Neural cell (in vitro differentiated cells): ENCODE results near the gene FCRL2. TPM values are rescaled to one million over a fixed set of nuclear protein-coding genes. Genes with fewer than 3 reads are reported as not detected.

Source experiments
- H2AFZ ChIP-seq: fragments of 200-600, 300-800 bp; sonication (generic), shearing (Covaris generic); 2 replicates; pipeline ENCODE4 v1.6.0; 2014; ENCODE audit warnings: low read depth, mild to moderate bottlenecking, antibody characterized with exemption, low read length, moderate library complexity
- H3F3A ChIP-seq: fragments of 200-600 bp; shearing (Covaris generic); 2 replicates; pipeline ENCODE4 v1.6.1; 2016; ENCODE audit warnings: mild to moderate bottlenecking, moderate library complexity, mixed read lengths, antibody characterized with exemption, low read length; ENCODE audit not compliant: insufficient read depth, poor library complexity, severe bottlenecking
- H3K27ac ChIP-seq: fragments of 200-600, 300-800 bp; sonication (generic), shearing (Covaris generic); 2 replicates; pipeline ENCODE4 v1.5.1; 2014; ENCODE audit warnings: mild to moderate bottlenecking, low read length, moderate library complexity
- H3K27me3 ChIP-seq: fragments of 300-800, 200-600 bp; sonication (generic), shearing (Covaris generic); 2 replicates; pipeline ENCODE4 v1.6.0; 2014; ENCODE audit warnings: mild to moderate bottlenecking, low read depth, low read length, moderate library complexity; ENCODE audit not compliant: insufficient read depth
- H3K36me3 ChIP-seq: fragments of 300-800, 200-600 bp; sonication (generic), shearing (Covaris generic); 2 replicates; pipeline ENCODE4 v1.5.1; 2014; ENCODE audit warnings: mild to moderate bottlenecking, antibody characterized with exemption, low read length, moderate library complexity; ENCODE audit not compliant: insufficient read depth
- H3K4me2 ChIP-seq: fragments of 300-800, 200-600 bp; sonication (generic), shearing (Covaris generic); 2 replicates; pipeline ENCODE4 v1.6.0; 2014; ENCODE audit warnings: mild to moderate bottlenecking, low read length
- H3K4me3 ChIP-seq: fragments of 300-800, 200-600 bp; sonication (generic), shearing (Covaris generic); 2 replicates; pipeline ENCODE4 v1.5.1; 2014; ENCODE audit warnings: mild to moderate bottlenecking, low read length, moderate library complexity
- H3K79me2 ChIP-seq: fragments of 200-600 bp; shearing (Covaris generic); replicated peaks from 2 replicates; pipeline ENCODE4 v1.6.0; 2014; ENCODE audit warnings: mild to moderate bottlenecking, low read length, moderate library complexity; ENCODE audit not compliant: insufficient read depth
- H3K9ac ChIP-seq: fragments of 300-800, 200-600 bp; sonication (generic), shearing (Covaris generic); 2 replicates; pipeline ENCODE4 v1.6.1; 2016; ENCODE audit warnings: mild to moderate bottlenecking, low read length, mixed read lengths
- H3K9me2 ChIP-seq: fragments of 200-600 bp; shearing (Covaris generic); 2 replicates; pipeline ENCODE4 v1.6.1; 2016; ENCODE audit warnings: mild to moderate bottlenecking, low read length, mixed read lengths; ENCODE audit not compliant: insufficient read depth
- H3K9me3 ChIP-seq: fragments of 200-600, 300-800 bp; sonication (generic), shearing (Covaris generic); 2 replicates; pipeline ENCODE4 v1.6.1; 2016; ENCODE audit warnings: mild to moderate bottlenecking, mixed run types, low read length, moderate library complexity, mixed read lengths
- H4K20me1 ChIP-seq: fragments of 200-600 bp; shearing (Covaris generic); 2 replicates; pipeline ENCODE4 v1.6.1; 2016; ENCODE audit warnings: mild to moderate bottlenecking, mixed run types; ENCODE audit not compliant: insufficient read depth
- EP300 ChIP-seq: fragments of 450-650 bp; conservative IDR thresholded peaks from 2 replicates; pipeline ENCODE4 v1.6.1; 2014; ENCODE audit warnings: antibody characterized with exemption, mild to moderate bottlenecking, moderate library complexity; ENCODE audit not compliant: poor library complexity, severe bottlenecking
- EZH2 ChIP-seq: fragments of 200-600, 300-800 bp; shearing (Covaris generic), sonication (generic); IDR thresholded peaks from 2 replicates; pipeline ENCODE4 v1.6.1; 2014; ENCODE audit warnings: antibody characterized with exemption, low read length, borderline replicate concordance, mild to moderate bottlenecking; ENCODE audit not compliant: insufficient read depth, poor library complexity, severe bottlenecking
- MXI1 ChIP-seq: fragments of 450-650 bp; conservative IDR thresholded peaks from 2 replicates; pipeline ENCODE4 v1.6.1; 2014; ENCODE audit warnings: antibody characterized with exemption, mild to moderate bottlenecking; ENCODE audit not compliant: poor library complexity, severe bottlenecking
- POLR2AphosphoS5 ChIP-seq: IDR thresholded peaks from 2 replicates; pipeline ENCODE4 v1.6.1; 2012
- RAD21 ChIP-seq: fragments of 450-650 bp; conservative IDR thresholded peaks from 2 replicates; pipeline ENCODE4 v1.6.1; 2014; ENCODE audit warnings: antibody characterized with exemption, mild to moderate bottlenecking, moderate library complexity
- REST ChIP-seq: IDR thresholded peaks from 2 replicates; pipeline ENCODE4 v1.6.1; 2012; ENCODE audit warnings: borderline replicate concordance
- SMC3 ChIP-seq: fragments of 450-650 bp; conservative IDR thresholded peaks from 2 replicates; pipeline ENCODE4 v1.6.1; 2014; ENCODE audit warnings: antibody characterized with exemption, mild to moderate bottlenecking, moderate library complexity; ENCODE audit not compliant: poor library complexity
- TAF1 ChIP-seq: IDR thresholded peaks from 2 replicates; pipeline ENCODE4 v1.6.1; 2012; ENCODE audit warnings: low read depth
- polyA plus RNA-seq: library from polyadenylated mRNA; depleted of rRNA; stranded (reverse); fragments of >200 nt; gene quantifications from 2 replicates; pipeline ENCODE4 v1.2.3, GENCODE V29; 2014
- TF ChIP-seq, protein P1 (sequence below): fragments of 450-650 bp; IDR thresholded peaks from 2 replicates; pipeline ENCODE4 v1.5.1; 2014; ENCODE audit warnings: antibody characterized with exemption, mild to moderate bottlenecking, moderate library complexity; ENCODE audit not compliant: poor library complexity, severe bottlenecking

FCRL2 gene
- polyA plus RNA-seq, 1 donor from 2014 or later = not detected

GRCh38 chr1:157781048-157781447 is 4.1 kb upstream of the FCRL2 start:
- no peaks in the 10 kb centered on the region for H3K36me3 ChIP-seq
- H2AFZ ChIP-seq = no peak overlapping the region
- no peaks in the 10 kb centered on the region for H3F3A ChIP-seq
- H3K27me3 ChIP-seq = no peaks in the 10 kb centered on the region
- H3K4me2 ChIP-seq = no peak overlapping the region
- no peaks in the 10 kb centered on the region for H4K20me1 ChIP-seq
- H3K4me3 ChIP-seq = no peak overlapping the region
- TF ChIP-seq REST (no peak), EP300 (no peak), EZH2 (no peak), TAF1 (no peak), MXI1 (no peak), RAD21 (no peak), SMC3 (no peak), POLR2AphosphoS5 (no peak)
- TF ChIP-seq, protein P1, sequence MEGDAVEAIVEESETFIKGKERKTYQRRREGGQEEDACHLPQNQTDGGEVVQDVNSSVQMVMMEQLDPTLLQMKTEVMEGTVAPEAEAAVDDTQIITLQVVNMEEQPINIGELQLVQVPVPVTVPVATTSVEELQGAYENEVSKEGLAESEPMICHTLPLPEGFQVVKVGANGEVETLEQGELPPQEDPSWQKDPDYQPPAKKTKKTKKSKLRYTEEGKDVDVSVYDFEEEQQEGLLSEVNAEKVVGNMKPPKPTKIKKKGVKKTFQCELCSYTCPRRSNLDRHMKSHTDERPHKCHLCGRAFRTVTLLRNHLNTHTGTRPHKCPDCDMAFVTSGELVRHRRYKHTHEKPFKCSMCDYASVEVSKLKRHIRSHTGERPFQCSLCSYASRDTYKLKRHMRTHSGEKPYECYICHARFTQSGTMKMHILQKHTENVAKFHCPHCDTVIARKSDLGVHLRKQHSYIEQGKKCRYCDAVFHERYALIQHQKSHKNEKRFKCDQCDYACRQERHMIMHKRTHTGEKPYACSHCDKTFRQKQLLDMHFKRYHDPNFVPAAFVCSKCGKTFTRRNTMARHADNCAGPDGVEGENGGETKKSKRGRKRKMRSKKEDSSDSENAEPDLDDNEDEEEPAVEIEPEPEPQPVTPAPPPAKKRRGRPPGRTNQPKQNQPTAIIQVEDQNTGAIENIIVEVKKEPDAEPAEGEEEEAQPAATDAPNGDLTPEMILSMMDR = no peak
- no peak overlapping the region for H3K9ac ChIP-seq
- no peaks in the 10 kb centered on the region for H3K79me2 ChIP-seq
- H3K9me3 ChIP-seq = no peaks in the 10 kb centered on the region
- H3K27ac ChIP-seq = no peak overlapping the region
- no peaks in the 10 kb centered on the region for H3K9me2 ChIP-seq

GRCh38 chr1:157775101-157775870 is 1.6 kb downstream of the FCRL2 start:
- H3K4me2 ChIP-seq = no peak overlapping the region
- H4K20me1 ChIP-seq = no peaks in the 10 kb centered on the region
- no peaks in the 10 kb centered on the region for H3K9me3 ChIP-seq
- no peaks in the 10 kb centered on the region for H3K27me3 ChIP-seq
- H3K36me3 ChIP-seq = no peaks in the 10 kb centered on the region
- H3K79me2 ChIP-seq = no peaks in the 10 kb centered on the region
- H3F3A ChIP-seq = no peaks in the 10 kb centered on the region
- no peaks in the 10 kb centered on the region for H3K9me2 ChIP-seq
- TF ChIP-seq SMC3 (no peak), EZH2 (no peak), TAF1 (no peak), EP300 (no peak), MXI1 (no peak), REST (no peak), RAD21 (no peak), POLR2AphosphoS5 (no peak)
- TF ChIP-seq, protein P1 = no peak
- H3K9ac ChIP-seq = no peak overlapping the region
- no peak overlapping the region for H3K27ac ChIP-seq
- no peak overlapping the region for H2AFZ ChIP-seq
- no peak overlapping the region for H3K4me3 ChIP-seq
